Prostate gland (tissue), 2 donors: ENCODE data around the gene TEDC2. TPM values are rescaled to one million over a fixed set of nuclear protein-coding genes. Genes with fewer than 3 reads are reported as not detected.
A peak's percentile ranks its signal among the peaks of the same experiment; 100 is the strongest.

ENCODE experiments used
- DNase-seq: peaks from one replicate; pipeline ENCODE4 v3.0.0-alpha.2; 2019; ENCODE audit warnings: low spot score
- H3K27ac ChIP-seq, 2 donors: fragments of 200-600 bp; sonication (generic); 2 replicates each; pipeline ENCODE4 v1.5.1; 2017 to 2019
- H3K27me3 ChIP-seq: fragments of 200-600 bp; sonication (generic); replicated peaks from 2 replicates; pipeline ENCODE4 v1.5.1; 2019; ENCODE audit not compliant: insufficient read depth
- H3K36me3 ChIP-seq, 2 donors: fragments of 200-600 bp; sonication (generic); 1 replicate in 1 of 2; 2 replicates in 1 of 2; pipeline versions ENCODE4 v1.5.1 to v1.8.1; 2017 to 2019
- H3K4me1 ChIP-seq: fragments of 200-600 bp; sonication (generic); replicated peaks from 2 replicates; pipeline ENCODE4 v1.5.1; 2019
- H3K4me3 ChIP-seq, 2 donors: fragments of 200-600 bp; sonication (generic); 2 replicates each; pipeline ENCODE4 v1.5.1; 2017 to 2019
- H3K9me3 ChIP-seq: fragments of 200-600 bp; sonication (generic); 2 replicates; pipeline ENCODE4 v1.5.1; 2017
- CTCF ChIP-seq, 4 experiments: fragments of 200-600 bp in 2 of 4; fragments of 450-650 bp in 2 of 4; sonication (generic) in 2 of 4; IDR thresholded peaks; 1 replicate in 3 of 4; 2 replicates in 1 of 4; pipeline ENCODE4 v1.5.1; 2016 to 2019; ENCODE audit warnings: antibody characterized with exemption in 4 of 4, mild to moderate bottlenecking in 2 of 4, moderate library complexity in 2 of 4
- POLR2A ChIP-seq: fragments of 450-650 bp; IDR thresholded peaks from one replicate; pipeline ENCODE4 v1.6.1; 2016; ENCODE audit warnings: antibody characterized with exemption, mild to moderate bottlenecking
- POLR2AphosphoS5 ChIP-seq: sonication (generic); formaldehyde crosslinking; IDR thresholded peaks from one replicate; pipeline ENCODE4 v1.6.1; 2017; ENCODE audit warnings: antibody characterized with exemption
- WGBS: methylation state at CpG from one replicate; pipeline ENCODE4 v1.1.5; 2018; 5-methylcytosine and 5-hydroxymethylcytosine counted together
- intact Hi-C: fragments of 100-400 bp; cut with DNase I; formaldehyde crosslinking; loops from one replicate; pipeline ENCODE4 v1.14.2; 2022
- total RNA-seq, 2 donors: library from RNA; depleted of rRNA; stranded (reverse); fragments of >200 nt; gene quantifications; one replicate each; pipeline ENCODE4 v1.1.0, GENCODE V29; 2016

Gene TEDC2
- total RNA-seq, 2 donors from 2014 or later: 3.0 to 12.1 TPM

GRCh38 chr16:2471653-2472487, 12.0 kb downstream of the TEDC2 start:
- Histone ChIP-seq H3K27ac (no peak overlapping the region), H3K4me1 (peaks cover 12% of the 10 kb centered on the region), H3K9me3 (no peaks in the 10 kb centered on the region), H3K36me3 (no peaks in the 10 kb centered on the region), H3K27me3 (no peaks in the 10 kb centered on the region), H3K4me3 (peak overlapping the region in 1 of 2 donors; percentile 24)
- DNase-seq: no peak
- TF ChIP-seq POLR2AphosphoS5 (no peak), CTCF (IDR thresholded peaks at IDR 0.05) (no peak), POLR2A (no peak)
- WGBS: 56% methylated on average over 44 of the region's 61 CpGs
- intact Hi-C loops: no loop called here

- 96% methylated on average over 18 of the region's 27 CpGs for whole genome bisulfite sequencing
- DNase-seq: no peak
- peaks cover 12% of the 10 kb centered on the region for H3K4me1 ChIP-seq
- H3K27me3 ChIP-seq: no peaks in the 10 kb centered on the region
- no peaks in the 10 kb centered on the region for H3K9me3 ChIP-seq
- intact Hi-C loops: no loop called here
- H3K27ac ChIP-seq: no peak overlapping the region
- TF ChIP-seq CTCF (IDR thresholded peaks at IDR 0.05) (no peak), POLR2A (no peak), POLR2AphosphoS5 (no peak)
- no peak overlapping the region for H3K4me3 ChIP-seq
- H3K36me3 ChIP-seq: no peaks in the 10 kb centered on the region
Observed at GRCh38 chr16:2472488-2472864, 12.6 kb downstream of the TEDC2 start.

GRCh38 chr16:2472885-2473445, 13.1 kb downstream of the TEDC2 start:
- 90% methylated on average over 14 of the region's 14 CpGs for WGBS
- H3K9me3 ChIP-seq: no peaks in the 10 kb centered on the region
- TF ChIP-seq POLR2AphosphoS5: no peak
- no peak for TF ChIP-seq CTCF (IDR thresholded peaks at IDR 0.05)
- no peak for TF ChIP-seq POLR2A
- DNase-seq: no peak
- H3K27ac ChIP-seq: no peak overlapping the region
- H3K4me1 ChIP-seq: peaks cover 12% of the 10 kb centered on the region
- H3K4me3 ChIP-seq: no peak overlapping the region
- intact Hi-C loops: no loop called here
- no peaks in the 10 kb centered on the region for H3K36me3 ChIP-seq
- H3K27me3 ChIP-seq: no peaks in the 10 kb centered on the region

GRCh38 chr16:2473446-2473926, 13.6 kb downstream of the TEDC2 start:
- Histone ChIP-seq H3K27me3 (no peaks in the 10 kb centered on the region), H3K4me3 (peak overlapping the region; percentile 72 to 82), H3K4me1 (peaks cover 8% of the 10 kb centered on the region), H3K9me3 (no peaks in the 10 kb centered on the region), H3K36me3 (no peaks in the 10 kb centered on the region), H3K27ac (no peak overlapping the region)
- no peak for DNase-seq
- TF ChIP-seq CTCF (IDR thresholded peaks at IDR 0.05) (no peak), POLR2A (no peak), POLR2AphosphoS5 (no peak)
- intact Hi-C loops: no loop called here
- 11% methylated on average over 22 of the region's 49 CpGs for WGBS
